ENCODE measurements around the gene ZNF587B. TPM values are rescaled to one million over a fixed set of nuclear protein-coding genes. Genes with fewer than 3 reads are reported as not detected.
"Not testable (repeated sequence)": the region's sequence is repeated elsewhere in the genome, so short reads cannot be mapped to it uniquely, and the experiment has no call there.

ZNF587B gene
- total RNA-seq, 2 experiments from 2014 or later = 19.8 to 20.2 TPM

- H3K36me3 Mint-ChIP-seq (ENCODE audit: low read depth) = peaks cover 87% of the 10 kb centered on the region
- H3K27ac Mint-ChIP-seq = no peak overlapping the region
- no peak for DNase-seq
- ATAC-seq = no peak
- TF ChIP-seq CTCF (IDR thresholded peaks at IDR 0.05) = no peak
- ChIA-PET POLR2A (interaction anchor here (1.3 kb wide), 1 partner anchor 17 kb away, joined by 4 read pairs; no protein-coding TSS in a partner anchor), CTCF (no interaction called here)
- H3K4me3 Mint-ChIP-seq = no peak overlapping the region
- H3K27me3 Mint-ChIP-seq = no peaks in the 10 kb centered on the region
- no peaks in the 10 kb centered on the region for H3K4me1 Mint-ChIP-seq (ENCODE audit: low read depth)
- peaks cover 49% of the 10 kb centered on the region for H3K9me3 Mint-ChIP-seq
- intact Hi-C loops (cut with micrococcal nuclease) = no loop called here
Measured at GRCh38 chr19:57870225-57870624, 40.1 kb downstream of the ZNF587B start.

GRCh38 chr19:57872450-57872849, 42.4 kb downstream of the ZNF587B start:
- no peak for TF ChIP-seq CTCF (IDR thresholded peaks at IDR 0.05)
- Mint-ChIP-seq H3K27ac (no peak overlapping the region), H3K27me3 (no peaks in the 10 kb centered on the region), H3K36me3 (ENCODE audit: low read depth) (peaks cover 89% of the 10 kb centered on the region), H3K4me1 (ENCODE audit: low read depth) (no peaks in the 10 kb centered on the region), H3K4me3 (no peak overlapping the region), H3K9me3 (peaks cover 58% of the 10 kb centered on the region)
- ChIA-PET CTCF (no interaction called here), POLR2A (interaction anchor here (0.7 to 3.0 kb wide), 5 partner anchors 9 to 695 kb away, joined by 3 to 10 read pairs (median 4); partner anchors contain the start of gene ZNF587)
- DNase-seq (no peak), ATAC-seq (no peak)
- intact Hi-C loops (cut with micrococcal nuclease) = no loop called here

- H3K27me3 Mint-ChIP-seq; H3K4me3 Mint-ChIP-seq; ATAC-seq; POLR2A ChIA-PET; H3K4me1 Mint-ChIP-seq (ENCODE audit: low read depth); DNase-seq; intact Hi-C loops (cut with micrococcal nuclease); H3K27ac Mint-ChIP-seq; CTCF ChIA-PET: not testable (repeated sequence)
- H3K9me3 Mint-ChIP-seq = peaks cover 60% of the 10 kb centered on the region
- H3K36me3 Mint-ChIP-seq (ENCODE audit: low read depth) = peaks cover 88% of the 10 kb centered on the region
Measured at GRCh38 chr19:57873883-57874799, 44.0 kb downstream of the ZNF587B start.

- ChIA-PET CTCF (interaction anchor here (1.5 kb wide), 1 partner anchor 24 kb away, joined by 3 read pairs; no protein-coding TSS in a partner anchor), POLR2A (interaction anchor here (1.6 kb wide), 1 partner anchor 558 kb away, joined by 3 read pairs; no protein-coding TSS in a partner anchor)
- intact Hi-C loops (cut with micrococcal nuclease) = no loop called here
- H3K27ac Mint-ChIP-seq = no peak overlapping the region
- no peak for TF ChIP-seq CTCF (IDR thresholded peaks at IDR 0.05)
- no peak overlapping the region for H3K4me3 Mint-ChIP-seq
- H3K36me3 Mint-ChIP-seq (ENCODE audit: low read depth) = peaks cover 60% of the 10 kb centered on the region
- no peak for DNase-seq
- H3K27me3 Mint-ChIP-seq = no peaks in the 10 kb centered on the region
- H3K9me3 Mint-ChIP-seq = peaks cover 24% of the 10 kb centered on the region
- H3K4me1 Mint-ChIP-seq (ENCODE audit: low read depth) = peaks cover 29% of the 10 kb centered on the region
- ATAC-seq = no peak
Measured at GRCh38 chr19:57886046-57886445, 55.9 kb downstream of the ZNF587B start.

- peak overlapping the region; percentile 94 for H3K27ac Mint-ChIP-seq
- ChIA-PET CTCF (interaction anchor here (0.9 to 1.5 kb wide), 3 partner anchors 9 to 26 kb away, joined by 3 to 4 read pairs (median 3); no protein-coding TSS in a partner anchor), POLR2A (interaction anchor here (0.6 to 2.0 kb wide), 8 partner anchors 10 to 557 kb away, joined by 3 to 8 read pairs (median 4); partner anchors contain the start of gene ZNF417)
- no peak for TF ChIP-seq CTCF (IDR thresholded peaks at IDR 0.05)
- DNase-seq = no peak
- H3K9me3 Mint-ChIP-seq = peaks cover 24% of the 10 kb centered on the region
- peaks cover 60% of the 10 kb centered on the region for H3K36me3 Mint-ChIP-seq (ENCODE audit: low read depth)
- H3K4me3 Mint-ChIP-seq = peak overlapping the region; percentile 99
- intact Hi-C loops (cut with micrococcal nuclease) = no loop called here
- no peak for ATAC-seq
- H3K4me1 Mint-ChIP-seq (ENCODE audit: low read depth) = peaks cover 29% of the 10 kb centered on the region
- no peaks in the 10 kb centered on the region for H3K27me3 Mint-ChIP-seq
Measured at GRCh38 chr19:57887195-57887941, 57.3 kb downstream of the ZNF587B start.
